ENCODE data around the gene RNF148.

RNF148 gene

DNA sequence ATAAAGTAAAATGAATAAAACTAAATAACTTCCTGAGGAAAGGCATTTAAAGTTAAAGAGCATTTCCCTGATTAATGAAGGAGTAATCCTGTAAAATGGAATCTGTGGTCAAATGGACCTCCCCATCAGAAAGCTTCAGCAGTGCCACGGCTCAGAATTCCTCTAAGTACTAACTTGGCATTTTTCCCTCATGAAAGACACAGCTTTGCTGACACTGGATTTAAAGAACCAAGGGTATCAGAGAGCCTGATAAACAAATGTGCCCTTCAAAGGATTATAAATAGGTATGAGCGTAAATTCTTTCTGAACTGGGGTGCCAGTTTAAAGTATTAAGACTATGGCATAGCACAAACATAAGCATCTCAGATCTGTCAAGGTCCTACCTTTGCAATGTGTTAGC is 24.2 kb upstream of the RNF148 start:
- Histone ChIP-seq H3K9me3 (ENCODE audit: insufficient read depth, low read depth, low read length) (no peaks in the 10 kb centered on the region), H3K79me1 (ENCODE audit: low read length) (no peaks in the 10 kb centered on the region), H4K91ac (ENCODE audit: low read depth, low read length) (no peak overlapping the region), H3K18ac (ENCODE audit: low read length) (no peak overlapping the region), H3K4ac (ENCODE audit: low read depth, low read length) (no peak overlapping the region), H2AFZ (ENCODE audit: insufficient read depth, low read length, poor library complexity) (no peak overlapping the region), H2BK5ac (ENCODE audit: low read depth, low read length, poor library complexity) (no peak overlapping the region), H3K4me3 (ENCODE audit: low read depth, low read length) (no peak overlapping the region), H4K12ac (ENCODE audit: low read depth, low read length) (no peak overlapping the region), H3K23ac (ENCODE audit: low read length) (no peak overlapping the region), H3K27ac (ENCODE audit: low read depth, low read length) (no peak overlapping the region), H3K4me2 (ENCODE audit: low read length) (no peak overlapping the region), H3K9ac (ENCODE audit: low read length) (no peak overlapping the region), H2BK120ac (ENCODE audit: insufficient read depth, low read length, poor library complexity) (no peak overlapping the region), H2BK12ac (ENCODE audit: low read length) (no peak overlapping the region), H3K79me2 (ENCODE audit: control insufficient read depth, insufficient read depth, low read length, poor library complexity) (no peaks in the 10 kb centered on the region), H3K4me1 (ENCODE audit: control insufficient read depth in 1 of 2, insufficient read depth in 2 of 2, low read length in 2 of 2) (no peaks in the 10 kb centered on the region), H2AK5ac (ENCODE audit: low read length) (no peak overlapping the region), H3K27me3 (ENCODE audit: insufficient read depth, low read length) (no peaks in the 10 kb centered on the region), H3K36me3 (ENCODE audit: control insufficient read depth in 1 of 2, insufficient read depth in 2 of 2, low read length in 2 of 2) (no peaks in the 10 kb centered on the region), H3K14ac (ENCODE audit: low read length) (no peak overlapping the region), H4K8ac (ENCODE audit: low read depth, low read length) (no peak overlapping the region)
- no peak for DNase-seq
- no CpG with 5 or more reads among the region's 2 CpGs for WGBS (ENCODE audit: extremely low coverage, insufficient coverage, insufficient read length)

DNA sequence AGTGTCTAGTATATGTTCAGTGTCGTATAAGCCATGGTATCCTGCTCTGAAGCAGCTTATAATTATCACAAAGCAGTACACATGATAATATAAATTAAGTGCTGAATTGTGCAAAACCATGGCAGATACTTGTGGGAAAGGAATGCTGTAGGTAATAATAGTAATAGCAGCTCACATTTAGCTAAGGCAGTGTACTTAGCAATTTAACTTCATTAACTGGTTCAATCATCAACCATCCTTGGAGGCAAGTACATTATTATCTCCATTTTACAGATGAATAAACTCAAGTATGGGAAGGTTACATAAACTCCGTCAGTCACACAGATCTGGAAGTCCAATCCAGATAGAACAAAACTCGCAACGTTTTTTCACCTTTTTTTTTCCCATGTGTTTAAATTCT is 21.6 kb upstream of the RNF148 start:
- H4K91ac ChIP-seq (ENCODE audit: low read depth, low read length) = no peak overlapping the region

DNA sequence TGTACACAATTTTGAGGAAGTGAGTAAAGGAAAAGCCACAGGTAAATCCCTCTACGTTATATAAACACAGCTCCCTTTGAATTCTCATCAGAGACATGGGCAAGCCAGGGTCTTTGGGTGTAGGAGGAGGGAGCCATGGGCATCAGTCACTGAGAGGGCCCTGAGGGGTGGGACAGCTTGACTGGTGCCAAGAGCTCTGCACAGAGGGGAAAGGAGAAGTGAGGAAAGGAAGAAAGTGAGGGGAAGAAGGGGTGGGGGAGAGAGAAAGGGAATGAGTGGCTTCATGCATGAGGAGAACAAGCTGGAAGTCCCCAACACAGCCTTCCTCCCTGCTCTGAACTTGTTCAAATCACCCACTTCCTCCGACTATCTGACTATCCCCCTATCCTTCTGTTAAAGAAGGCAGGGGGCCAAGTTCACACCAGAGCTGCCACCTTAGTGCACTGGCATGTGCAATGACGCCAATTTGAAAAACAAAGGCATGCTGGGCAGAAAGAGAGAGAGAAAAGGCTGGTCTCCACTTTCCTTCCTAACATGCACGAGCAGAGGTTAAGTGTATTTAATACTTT is 16.4 kb upstream of the RNF148 start:
- no peak overlapping the region for H3K9ac ChIP-seq (ENCODE audit: low read length)
- no peak overlapping the region for H2BK5ac ChIP-seq (ENCODE audit: low read depth, low read length, poor library complexity)
- H4K91ac ChIP-seq (ENCODE audit: low read depth, low read length) = no peak overlapping the region
- H3K4me3 ChIP-seq (ENCODE audit: low read depth, low read length) = no peak overlapping the region
- no CpG with 5 or more reads among the region's 4 CpGs for WGBS (ENCODE audit: extremely low coverage, insufficient coverage, insufficient read length)
- H3K36me3 ChIP-seq (ENCODE audit: control insufficient read depth in 1 of 2, insufficient read depth in 2 of 2, low read length in 2 of 2) = no peaks in the 10 kb centered on the region
- no peak overlapping the region for H2BK12ac ChIP-seq (ENCODE audit: low read length)
- no peak overlapping the region for H2BK120ac ChIP-seq (ENCODE audit: insufficient read depth, low read length, poor library complexity)
- no peak overlapping the region for H3K4me2 ChIP-seq (ENCODE audit: low read length)
- no peaks in the 10 kb centered on the region for H3K79me2 ChIP-seq (ENCODE audit: control insufficient read depth, insufficient read depth, low read length, poor library complexity)
- no peaks in the 10 kb centered on the region for H3K9me3 ChIP-seq (ENCODE audit: insufficient read depth, low read depth, low read length)
- H3K4ac ChIP-seq (ENCODE audit: low read depth, low read length) = no peak overlapping the region
- no peaks in the 10 kb centered on the region for H3K79me1 ChIP-seq (ENCODE audit: low read length)
- H3K18ac ChIP-seq (ENCODE audit: low read length) = no peak overlapping the region
- no peak overlapping the region for H2AFZ ChIP-seq (ENCODE audit: insufficient read depth, low read length, poor library complexity)
- no peak overlapping the region for H4K8ac ChIP-seq (ENCODE audit: low read depth, low read length)
- no peak overlapping the region for H2AK5ac ChIP-seq (ENCODE audit: low read length)
- H4K12ac ChIP-seq (ENCODE audit: low read depth, low read length) = no peak overlapping the region
- DNase-seq = no peak
- H3K23ac ChIP-seq (ENCODE audit: low read length) = no peak overlapping the region
- no peaks in the 10 kb centered on the region for H3K27me3 ChIP-seq (ENCODE audit: insufficient read depth, low read length)
- H3K4me1 ChIP-seq (ENCODE audit: control insufficient read depth in 1 of 2, insufficient read depth in 2 of 2, low read length in 2 of 2) = no peaks in the 10 kb centered on the region
- H3K14ac ChIP-seq (ENCODE audit: low read length) = no peak overlapping the region
- no peak overlapping the region for H3K27ac ChIP-seq (ENCODE audit: low read depth, low read length)

More for the DNA sequence above, 21.6 kb upstream of the RNF148 start:
- Histone ChIP-seq H2BK12ac (ENCODE audit: low read length) (no peak overlapping the region), H3K18ac (ENCODE audit: low read length) (no peak overlapping the region), H2AFZ (ENCODE audit: insufficient read depth, low read length, poor library complexity) (no peak overlapping the region), H2AK5ac (ENCODE audit: low read length) (no peak overlapping the region), H3K79me2 (ENCODE audit: control insufficient read depth, insufficient read depth, low read length, poor library complexity) (no peaks in the 10 kb centered on the region), H3K4ac (ENCODE audit: low read depth, low read length) (no peak overlapping the region), H3K4me1 (ENCODE audit: control insufficient read depth in 1 of 2, insufficient read depth in 2 of 2, low read length in 2 of 2) (no peaks in the 10 kb centered on the region), H3K9ac (ENCODE audit: low read length) (no peak overlapping the region), H4K12ac (ENCODE audit: low read depth, low read length) (no peak overlapping the region), H3K36me3 (ENCODE audit: control insufficient read depth in 1 of 2, insufficient read depth in 2 of 2, low read length in 2 of 2) (no peaks in the 10 kb centered on the region), H2BK5ac (ENCODE audit: low read depth, low read length, poor library complexity) (no peak overlapping the region), H3K9me3 (ENCODE audit: insufficient read depth, low read depth, low read length) (no peaks in the 10 kb centered on the region), H3K27me3 (ENCODE audit: insufficient read depth, low read length) (no peaks in the 10 kb centered on the region), H3K27ac (ENCODE audit: low read depth, low read length) (no peak overlapping the region), H3K79me1 (ENCODE audit: low read length) (no peaks in the 10 kb centered on the region), H3K23ac (ENCODE audit: low read length) (no peak overlapping the region), H3K14ac (ENCODE audit: low read length) (no peak overlapping the region), H3K4me3 (ENCODE audit: low read depth, low read length) (no peak overlapping the region), H2BK120ac (ENCODE audit: insufficient read depth, low read length, poor library complexity) (no peak overlapping the region), H3K4me2 (ENCODE audit: low read length) (no peak overlapping the region), H4K8ac (ENCODE audit: low read depth, low read length) (no peak overlapping the region)
- DNase-seq = no peak
- no CpG with 5 or more reads among the region's 4 CpGs for WGBS (ENCODE audit: extremely low coverage, insufficient coverage, insufficient read length)

DNA sequence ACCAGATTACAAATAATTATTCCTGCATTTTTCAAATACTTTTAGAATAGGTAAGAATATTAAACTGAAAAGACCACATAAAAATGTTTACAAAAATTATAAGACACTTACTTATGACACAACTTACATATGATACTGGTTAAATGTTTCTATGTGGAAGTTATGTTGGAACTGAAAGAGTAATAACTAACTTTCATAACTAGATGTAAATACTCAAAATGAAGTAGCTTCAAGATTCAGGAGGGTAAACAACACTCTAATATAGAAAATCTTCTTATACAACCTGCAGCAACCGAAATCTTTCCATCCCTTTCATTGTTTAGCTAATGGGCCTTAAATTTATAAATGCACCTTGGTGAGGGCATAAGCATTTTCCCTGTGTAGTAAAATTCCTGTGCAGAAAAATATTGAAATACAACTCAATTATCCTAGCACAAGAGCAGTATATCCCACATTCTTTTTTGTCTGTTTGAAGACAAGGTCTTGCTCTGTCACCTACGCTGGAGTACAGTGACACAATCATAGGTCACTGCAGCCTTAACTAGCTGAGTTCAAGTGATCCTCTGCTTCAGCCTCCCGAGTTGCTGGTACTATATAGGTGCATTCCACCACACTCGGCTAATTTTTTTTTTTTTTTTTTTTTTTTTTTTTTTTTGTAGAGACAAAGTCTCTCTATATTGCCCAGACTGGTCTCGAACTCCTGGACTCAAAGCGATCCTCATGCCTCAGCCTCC is 14.8 kb upstream of the RNF148 start:
- no CpG with 5 or more reads among the region's 6 CpGs for WGBS (ENCODE audit: extremely low coverage, insufficient coverage, insufficient read length)
- no peaks in the 10 kb centered on the region for H3K79me1 ChIP-seq (ENCODE audit: low read length)
- H3K18ac ChIP-seq (ENCODE audit: low read length) = no peak overlapping the region
- H3K79me2 ChIP-seq (ENCODE audit: control insufficient read depth, insufficient read depth, low read length, poor library complexity) = no peaks in the 10 kb centered on the region
- H2BK12ac ChIP-seq (ENCODE audit: low read length) = no peak overlapping the region
- H3K4me1 ChIP-seq (ENCODE audit: control insufficient read depth in 1 of 2, insufficient read depth in 2 of 2, low read length in 2 of 2) = no peaks in the 10 kb centered on the region
- H2AFZ ChIP-seq (ENCODE audit: insufficient read depth, low read length, poor library complexity) = no peak overlapping the region
- no peak overlapping the region for H4K91ac ChIP-seq (ENCODE audit: low read depth, low read length)
- H4K12ac ChIP-seq (ENCODE audit: low read depth, low read length) = no peak overlapping the region
- no peak overlapping the region for H3K23ac ChIP-seq (ENCODE audit: low read length)
- H3K4me2 ChIP-seq (ENCODE audit: low read length) = no peak overlapping the region
- H2AK5ac ChIP-seq (ENCODE audit: low read length) = no peak overlapping the region
- no peaks in the 10 kb centered on the region for H3K36me3 ChIP-seq (ENCODE audit: control insufficient read depth in 1 of 2, insufficient read depth in 2 of 2, low read length in 2 of 2)
- H3K4ac ChIP-seq (ENCODE audit: low read depth, low read length) = no peak overlapping the region
- no peaks in the 10 kb centered on the region for H3K9me3 ChIP-seq (ENCODE audit: insufficient read depth, low read depth, low read length)
- H2BK120ac ChIP-seq (ENCODE audit: insufficient read depth, low read length, poor library complexity) = no peak overlapping the region
- no peak for DNase-seq
- H3K9ac ChIP-seq (ENCODE audit: low read length) = no peak overlapping the region
- H3K4me3 ChIP-seq (ENCODE audit: low read depth, low read length) = no peak overlapping the region
- no peak overlapping the region for H2BK5ac ChIP-seq (ENCODE audit: low read depth, low read length, poor library complexity)
- H4K8ac ChIP-seq (ENCODE audit: low read depth, low read length) = no peak overlapping the region
- H3K27me3 ChIP-seq (ENCODE audit: insufficient read depth, low read length) = no peaks in the 10 kb centered on the region
- H3K27ac ChIP-seq (ENCODE audit: low read depth, low read length) = no peak overlapping the region
- no peak overlapping the region for H3K14ac ChIP-seq (ENCODE audit: low read length)

Measured in trophoblast cell (in vitro differentiated cells and primary cell).